HG02852 (cell line): ENCODE results near the gene KCNH6.

Experiments used
- ATAC-seq: cut with Tn5 transposase; IDR thresholded peaks from one replicate; pipeline ENCODE4 v1.9.1; 2021; ENCODE audit warnings: mild to moderate bottlenecking, moderate library complexity; ENCODE audit not compliant: unreplicated experiment

The KCNH6 gene

GRCh38 chr17:63549289-63549945, 26.3 kb downstream of the KCNH6 start:
- peak; percentile 17 for ATAC-seq

GRCh38 chr17:63549946-63550816, 27.0 kb downstream of the KCNH6 start, which contains the start of gene DCAF7:
TSS of gene DCAF7 (plus strand) at chr17:63550477. CDS start at chr17:63550678, 201 bp downstream.
- ATAC-seq = peak; percentile 92

GRCh38 chr17:63550817-63551639, 27.9 kb downstream of the KCNH6 start:
- peak; percentile 3 for ATAC-seq

- no peak for ATAC-seq
Measured at GRCh38 chr17:63552211-63552610, 29.1 kb downstream of the KCNH6 start.

- ATAC-seq = no peak
Measured at GRCh38 chr17:63555500-63556156, 32.5 kb downstream of the KCNH6 start.

- ATAC-seq = no peak
Measured at GRCh38 chr17:63557416-63557815, 34.3 kb downstream of the KCNH6 start.

GRCh38 chr17:63558441-63558840, 35.3 kb downstream of the KCNH6 start:
- no peak for ATAC-seq

GRCh38 chr17:63561819-63562218, 38.7 kb downstream of the KCNH6 start:
- no peak for ATAC-seq

- no peak for ATAC-seq
Measured at GRCh38 chr17:63563339-63563738, 40.2 kb downstream of the KCNH6 start.

GRCh38 chr17:63564562-63564961, 41.4 kb downstream of the KCNH6 start:
- ATAC-seq = no peak

- ATAC-seq = no peak
Measured at GRCh38 chr17:63567229-63567628, 44.1 kb downstream of the KCNH6 start.

- ATAC-seq = no peak
Measured at GRCh38 chr17:63568563-63568962, 45.4 kb downstream of the KCNH6 start.

GRCh38 chr17:63571632-63572310, 48.6 kb downstream of the KCNH6 start:
- no peak for ATAC-seq

- no peak for ATAC-seq
Measured at GRCh38 chr17:63573634-63574033, 50.5 kb downstream of the KCNH6 start.

- ATAC-seq = no peak
Measured at GRCh38 chr17:63578027-63578768, 55.0 kb downstream of the KCNH6 start.

- ATAC-seq = no peak
Measured at GRCh38 chr17:63578769-63579111, 55.6 kb downstream of the KCNH6 start.

GRCh38 chr17:63579633-63580032, 56.5 kb downstream of the KCNH6 start:
- no peak for ATAC-seq

- no peak for ATAC-seq
Measured at GRCh38 chr17:63587770-63588169, 64.6 kb downstream of the KCNH6 start.

GRCh38 chr17:63588797-63589196, 65.6 kb downstream of the KCNH6 start:
- no peak for ATAC-seq

- no peak for ATAC-seq
Measured at GRCh38 chr17:63589646-63590045, 66.5 kb downstream of the KCNH6 start.
